GM19324 (cell line): ENCODE data around the gene MKLN1.
"Not testable (repeated sequence)": the region's sequence is repeated elsewhere in the genome, so short reads cannot be mapped to it uniquely, and the experiment has no call there.

ENCODE experiments used
- ATAC-seq: cut with Tn5 transposase; IDR thresholded peaks from one replicate; pipeline ENCODE4 v1.9.1; 2021; ENCODE audit warnings: mild to moderate bottlenecking, moderate library complexity; ENCODE audit not compliant: unreplicated experiment, low FRiP score

MKLN1 gene

DNA sequence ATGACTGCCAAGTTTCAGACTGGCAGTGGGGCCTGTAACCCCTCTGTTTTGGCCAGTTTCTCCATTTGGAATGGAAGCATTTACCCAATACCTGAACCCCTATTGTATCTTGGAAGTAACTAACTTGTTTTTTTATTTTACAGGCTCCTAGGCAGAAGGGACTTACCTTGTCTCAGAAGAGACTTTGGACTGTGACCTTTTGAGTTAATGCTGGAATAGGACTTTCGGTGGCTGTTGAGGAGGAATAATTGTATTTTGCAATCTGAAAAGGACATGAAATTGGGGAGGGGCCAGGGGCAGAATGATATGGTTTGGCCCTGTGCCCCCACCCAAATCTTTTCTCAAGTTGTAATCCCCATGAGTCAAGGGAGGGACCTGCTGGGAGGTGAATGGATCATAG is 20.0 kb upstream of the MKLN1 start:
- no peak for ATAC-seq

DNA sequence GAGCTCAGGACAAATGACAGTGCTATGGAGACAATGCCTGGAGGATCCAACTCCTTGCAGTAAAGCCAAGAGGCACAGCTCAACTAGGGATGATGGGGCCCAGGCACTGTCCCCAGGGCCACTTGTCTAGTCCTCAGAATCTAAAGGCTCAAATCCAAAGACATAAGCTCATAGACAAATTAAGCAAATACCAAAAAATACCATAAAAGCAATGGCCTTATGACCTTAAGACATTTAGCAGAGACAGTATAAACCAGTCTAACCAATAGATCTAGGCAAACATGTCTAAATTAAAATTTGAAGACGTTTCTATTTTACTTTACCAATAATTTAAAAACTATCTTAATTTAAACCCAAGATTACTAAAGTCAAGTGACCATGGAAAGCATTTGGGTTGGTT is 14.8 kb upstream of the MKLN1 start:
- no peak for ATAC-seq

DNA sequence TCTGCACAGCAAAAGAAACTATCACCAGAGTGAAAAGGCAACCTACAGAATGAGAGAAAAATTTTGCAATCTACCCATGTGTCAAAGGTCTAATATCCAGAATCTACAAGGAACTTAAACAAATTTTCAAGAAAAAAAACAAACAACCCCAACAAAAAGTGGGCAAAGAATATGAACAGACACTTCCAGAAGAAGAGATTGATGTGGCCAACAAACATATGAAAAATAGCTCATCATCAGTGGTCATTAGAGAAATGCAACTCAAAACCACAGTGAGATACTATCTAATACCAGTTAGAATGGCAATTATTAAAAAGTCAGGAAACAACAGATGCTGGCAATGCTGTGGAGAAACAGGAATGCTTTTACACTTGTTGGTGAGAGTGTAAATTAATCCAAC is 7.1 kb upstream of the MKLN1 start:
- ATAC-seq, result no peak

DNA sequence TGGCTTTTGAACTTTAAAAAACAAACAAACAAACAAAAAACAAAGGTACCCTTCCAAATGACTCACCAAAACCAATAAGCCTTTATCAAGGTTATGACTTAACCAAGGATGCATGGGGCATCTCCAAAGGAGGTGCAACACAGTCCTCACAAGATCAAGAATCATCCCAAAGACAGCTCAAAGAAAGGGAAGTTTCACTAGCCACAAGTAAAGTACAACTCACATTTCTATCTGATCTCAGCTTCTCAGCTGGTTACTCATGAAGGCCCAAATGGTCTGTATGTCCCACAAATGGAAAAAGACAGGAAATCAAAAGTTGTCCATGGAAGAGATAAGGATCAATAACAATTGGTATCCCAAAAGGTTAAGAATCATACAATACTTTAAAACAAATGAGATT is 6.0 kb upstream of the MKLN1 start:
- ATAC-seq, result no peak

DNA sequence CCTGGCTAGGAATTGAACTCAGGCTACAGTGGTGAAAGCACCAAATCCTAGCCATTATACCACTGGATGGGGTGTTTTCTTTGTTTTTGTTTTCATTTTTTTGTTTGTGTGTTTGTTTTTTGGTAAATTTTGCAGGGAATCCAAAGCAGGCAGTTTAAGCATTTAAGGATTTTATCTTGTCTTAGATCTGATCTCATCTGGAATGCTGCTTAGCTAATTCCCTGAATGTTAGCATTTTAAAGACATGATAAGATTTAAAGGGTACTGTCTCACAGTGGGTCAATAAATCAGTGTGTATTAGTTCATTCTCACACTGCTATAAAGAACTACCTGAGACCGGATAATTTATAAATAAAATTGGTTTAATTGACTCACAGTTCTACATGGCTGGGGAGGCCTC is 5.6 kb upstream of the MKLN1 start:
- ATAC-seq, result no peak

DNA sequence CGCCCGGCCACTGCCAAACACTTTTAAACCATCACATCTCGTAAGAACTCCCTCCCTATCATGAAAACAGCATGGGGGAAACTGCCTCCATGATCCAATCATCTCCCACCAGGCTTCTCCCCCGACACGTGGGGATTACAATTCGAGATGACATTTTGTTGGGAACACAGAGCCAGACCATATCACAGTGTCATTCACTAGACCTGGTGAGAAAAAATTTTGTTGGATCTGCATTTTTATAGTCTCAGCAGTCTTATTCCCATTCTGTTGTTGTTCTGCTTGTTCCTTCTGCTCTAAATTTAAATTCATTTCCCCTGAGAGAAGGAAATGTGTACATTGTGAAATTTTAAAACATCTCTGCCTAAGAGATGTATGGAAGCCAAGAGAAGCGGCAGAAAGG is 4.8 kb upstream of the MKLN1 start:
- ATAC-seq, result no peak

DNA sequence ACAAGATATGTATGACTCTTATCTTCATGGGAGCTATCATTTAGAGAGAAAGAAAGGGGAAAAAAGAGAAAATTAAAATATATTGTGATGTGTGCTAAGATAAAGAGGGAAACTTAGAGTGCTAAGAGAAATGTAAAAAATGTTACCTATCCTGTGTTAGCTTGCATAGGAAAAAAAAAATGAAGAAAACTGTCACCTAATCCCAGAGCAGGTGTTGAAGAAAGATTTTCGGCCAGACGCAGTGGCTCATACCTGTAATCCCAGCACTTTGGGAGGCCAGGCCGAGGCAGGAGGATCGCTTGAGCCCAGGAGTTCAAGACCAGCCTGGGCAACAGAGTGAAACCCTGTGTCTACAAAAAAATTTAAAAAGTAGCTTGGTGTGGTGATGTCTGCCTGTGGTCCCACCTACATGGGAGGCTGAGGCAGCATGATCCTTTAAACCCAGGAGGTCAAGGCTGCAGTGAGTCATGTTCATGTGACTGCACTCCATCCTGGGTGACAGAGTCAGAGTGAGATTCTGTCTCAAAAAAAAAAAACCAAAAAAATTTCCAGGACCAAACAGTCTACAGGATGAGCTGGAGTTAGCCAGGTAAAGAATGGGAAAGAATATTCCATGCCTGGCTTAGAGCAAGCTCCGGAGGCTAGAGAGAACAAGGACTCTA is 2.4 kb upstream of the MKLN1 start:
- ATAC-seq, result no peak

DNA sequence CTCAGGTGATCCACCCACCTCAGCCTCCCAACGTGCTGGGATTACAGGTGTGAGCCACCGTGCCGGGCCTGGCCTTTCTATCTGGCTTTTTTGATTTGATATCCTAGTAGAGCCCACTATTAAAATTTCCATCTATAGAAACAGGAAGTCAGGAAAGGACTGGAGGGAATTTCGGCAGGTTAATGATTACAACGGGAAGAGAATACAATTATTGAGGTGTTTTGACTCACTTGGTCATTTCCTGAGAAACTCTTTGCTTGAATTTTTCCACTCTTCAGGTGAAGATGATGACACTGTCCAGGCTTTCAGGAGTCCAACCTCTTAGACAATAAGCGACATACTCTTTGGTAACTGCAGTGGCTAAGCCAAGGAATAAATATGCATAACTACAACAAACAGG is 1.1 kb upstream of the MKLN1 start:
- no peak for ATAC-seq

DNA sequence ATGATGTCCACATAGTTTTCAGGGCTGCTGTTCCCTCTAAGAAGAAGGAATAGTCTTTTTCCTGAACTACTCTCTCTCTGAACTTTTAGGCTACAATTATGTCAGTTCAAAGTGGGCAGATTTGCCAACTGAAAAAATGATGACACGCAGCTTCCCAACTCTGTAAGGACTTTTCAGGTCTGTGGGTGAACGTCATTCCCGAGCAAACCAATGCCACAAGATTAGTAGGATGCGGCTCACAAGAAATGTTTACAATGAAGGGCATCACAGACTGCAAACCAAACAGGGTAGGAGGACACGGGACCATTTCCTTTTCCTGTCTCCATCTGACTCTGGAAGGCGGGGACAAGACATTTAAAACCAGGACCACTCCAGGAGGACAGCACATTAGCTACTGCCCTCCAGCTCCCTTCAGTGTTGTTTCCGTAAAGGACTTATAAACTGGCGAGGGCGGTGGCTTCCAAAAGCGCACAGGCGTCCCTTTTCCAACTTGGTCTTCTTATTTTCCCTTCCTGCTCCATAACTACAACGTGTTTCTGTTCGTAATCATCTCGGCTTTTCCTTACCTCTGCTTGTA is 539 bp upstream of the MKLN1 start:
- no peak for ATAC-seq

DNA sequence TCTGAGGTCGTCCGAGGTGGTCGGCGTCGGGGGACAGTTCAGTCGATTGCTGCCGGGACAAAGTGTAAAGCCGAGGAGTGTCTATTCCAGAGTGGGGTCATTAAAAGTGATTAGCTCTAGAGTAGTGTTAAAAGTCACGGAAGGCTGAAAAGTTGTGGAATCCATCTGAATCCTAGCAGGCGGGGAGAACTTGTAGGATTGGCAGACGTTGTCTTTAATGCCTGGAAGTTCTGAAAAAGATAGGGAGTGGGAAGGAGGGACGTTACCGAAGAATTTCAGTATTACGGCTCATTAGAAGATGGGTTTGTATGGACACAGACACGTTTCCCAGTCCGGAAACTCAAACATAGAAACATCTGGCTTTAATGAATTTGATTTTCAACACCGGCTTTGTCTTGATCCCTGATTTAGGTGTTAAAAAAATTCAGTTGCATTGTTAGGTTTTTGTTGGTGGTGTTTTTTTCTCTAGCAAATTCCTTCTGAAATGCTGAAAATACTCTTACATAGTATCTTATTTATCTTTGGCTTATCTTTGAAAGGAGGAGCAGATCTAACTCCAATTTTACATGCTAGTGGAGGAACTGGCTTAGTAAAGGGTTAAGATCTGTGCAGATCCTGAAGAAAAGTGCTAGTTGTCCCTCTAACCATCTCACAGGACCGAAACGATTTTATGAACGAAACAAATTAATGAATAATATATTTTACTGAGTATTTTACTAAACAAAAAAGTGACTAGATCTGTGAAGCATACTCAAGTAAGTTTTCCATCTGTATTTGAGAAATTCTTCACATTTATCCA is 900 bp downstream of the MKLN1 start:
- ATAC-seq, result no peak

DNA sequence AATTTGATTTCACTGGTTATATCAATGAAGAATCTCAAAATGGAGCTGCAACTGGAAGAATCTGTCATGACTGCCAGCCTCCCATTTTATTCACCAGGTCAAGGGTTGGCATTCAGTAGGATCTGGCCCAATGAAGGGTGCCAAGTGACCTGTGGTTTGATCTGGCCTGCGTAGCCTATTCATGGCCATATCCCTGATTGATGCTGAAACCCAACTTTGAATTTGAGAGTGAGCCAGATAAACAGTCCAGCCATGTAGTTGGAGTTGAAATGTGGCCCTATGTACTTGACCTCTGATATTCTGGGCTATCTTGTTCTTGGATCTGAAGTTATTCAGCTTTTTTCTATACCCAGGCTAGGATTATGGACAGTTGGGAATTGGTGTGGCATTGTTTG is 1.5 kb downstream of the MKLN1 start:
- ATAC-seq, result no peak

DNA sequence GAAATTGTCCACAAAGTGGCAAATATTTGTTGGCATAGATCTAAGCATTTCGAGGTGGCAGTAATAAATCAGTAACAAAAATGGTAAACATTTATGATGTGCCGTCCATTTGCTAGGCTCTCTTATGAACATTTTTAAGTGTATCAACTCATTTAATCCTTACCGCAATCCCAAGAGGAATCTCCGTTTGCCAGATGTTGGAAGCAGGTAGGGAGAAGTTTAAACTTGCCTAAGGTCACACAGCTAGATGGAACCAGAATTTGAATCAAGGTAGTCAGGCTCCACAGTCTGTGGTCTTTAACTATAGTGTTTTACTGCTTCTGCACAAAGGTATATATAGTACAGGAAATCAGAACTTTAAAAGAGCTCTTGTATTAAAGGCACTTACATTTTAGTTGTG is 2.6 kb downstream of the MKLN1 start:
- ATAC-seq, result no peak

DNA sequence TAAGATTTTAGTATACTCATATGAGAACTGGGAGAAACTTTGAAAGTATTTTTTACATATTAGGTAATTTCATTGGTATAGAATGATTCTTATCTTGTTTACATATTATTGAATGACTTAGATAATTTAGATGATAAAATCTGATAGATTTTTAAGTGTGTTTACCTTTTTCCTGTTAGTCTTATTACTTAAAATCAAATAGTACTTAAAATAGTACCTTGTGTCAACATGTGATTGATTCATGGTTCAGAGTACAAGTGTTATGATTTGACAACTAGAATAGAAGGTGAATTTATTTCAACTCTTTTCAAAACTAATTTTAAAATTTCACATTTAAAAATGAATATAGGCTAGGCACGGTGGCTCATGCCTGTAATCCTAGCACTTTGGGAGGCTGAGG is 4.1 kb downstream of the MKLN1 start:
- no peak for ATAC-seq

DNA sequence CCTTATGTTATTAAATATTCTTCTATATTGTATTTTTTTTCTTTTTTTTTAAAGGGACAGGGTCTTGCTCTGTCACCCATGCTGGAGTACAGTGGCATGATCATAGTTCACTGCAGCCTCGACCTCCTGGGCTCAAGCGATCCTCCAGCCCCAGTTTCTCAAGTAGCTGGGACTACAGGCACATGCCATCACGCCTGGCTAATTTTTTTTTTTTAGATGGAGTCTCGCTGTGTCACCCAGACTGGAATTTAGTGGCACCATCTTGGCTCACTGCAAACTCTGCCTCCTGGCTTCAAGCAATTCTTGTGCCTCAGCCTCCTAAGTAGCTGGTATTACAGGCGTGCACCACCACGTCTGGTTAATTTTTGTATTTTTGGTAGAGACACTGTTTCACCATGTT is 5.1 kb downstream of the MKLN1 start:
- ATAC-seq, result not testable (repeated sequence)

DNA sequence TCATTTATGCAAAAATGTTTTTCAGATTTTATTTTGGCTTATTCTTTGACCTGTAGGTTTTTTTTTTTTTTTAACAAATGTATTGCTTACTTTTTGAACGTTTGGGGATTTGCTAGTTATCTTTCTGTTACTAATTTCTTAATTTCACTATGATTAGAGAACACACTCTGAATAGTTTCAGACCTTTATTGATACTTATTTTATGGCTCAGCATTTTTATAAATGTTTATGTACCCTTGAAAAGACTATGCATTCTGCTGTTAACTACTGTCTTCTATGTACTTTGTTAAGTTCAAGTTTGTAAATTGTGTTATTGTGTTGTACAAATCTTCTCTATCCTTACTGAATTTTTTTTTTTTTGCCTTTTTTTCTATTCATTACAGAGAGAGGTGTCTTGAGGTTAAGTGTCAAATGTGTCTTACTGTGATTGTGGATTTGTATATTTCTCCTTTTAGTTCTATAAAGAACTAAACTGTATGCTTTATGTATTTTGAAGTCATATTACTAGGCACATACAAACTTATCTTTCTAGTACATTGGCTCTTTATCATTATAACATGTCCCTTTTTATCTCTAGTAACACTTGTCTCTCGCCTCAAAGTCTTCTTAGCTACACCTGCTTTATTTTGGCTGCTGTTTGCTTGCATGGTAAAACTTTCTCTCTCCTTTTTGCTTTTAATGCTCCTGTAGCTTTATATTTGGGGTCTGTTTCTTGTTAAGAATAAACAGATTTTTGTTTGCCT is 8.1 kb downstream of the MKLN1 start:
- ATAC-seq, result no peak

DNA sequence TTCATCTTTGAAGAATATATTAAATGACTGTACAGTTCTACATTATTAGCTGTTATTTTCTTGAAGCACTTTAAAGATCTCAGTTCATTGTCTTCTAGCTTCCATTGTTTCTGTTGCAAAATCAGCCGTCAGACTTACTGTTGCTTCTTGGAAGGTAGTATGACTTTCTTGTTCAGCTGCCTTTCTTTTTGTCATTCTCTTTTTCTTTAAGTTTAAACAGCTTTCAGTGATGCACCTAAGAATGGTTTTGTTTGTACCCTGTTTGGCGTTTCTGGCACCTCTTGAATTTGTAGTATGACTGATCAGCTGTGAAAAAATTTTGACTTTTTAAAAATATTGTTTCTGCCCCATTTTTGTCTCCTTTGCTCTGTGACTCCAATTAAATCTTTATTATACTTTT is 9.3 kb downstream of the MKLN1 start:
- ATAC-seq, result no peak

DNA sequence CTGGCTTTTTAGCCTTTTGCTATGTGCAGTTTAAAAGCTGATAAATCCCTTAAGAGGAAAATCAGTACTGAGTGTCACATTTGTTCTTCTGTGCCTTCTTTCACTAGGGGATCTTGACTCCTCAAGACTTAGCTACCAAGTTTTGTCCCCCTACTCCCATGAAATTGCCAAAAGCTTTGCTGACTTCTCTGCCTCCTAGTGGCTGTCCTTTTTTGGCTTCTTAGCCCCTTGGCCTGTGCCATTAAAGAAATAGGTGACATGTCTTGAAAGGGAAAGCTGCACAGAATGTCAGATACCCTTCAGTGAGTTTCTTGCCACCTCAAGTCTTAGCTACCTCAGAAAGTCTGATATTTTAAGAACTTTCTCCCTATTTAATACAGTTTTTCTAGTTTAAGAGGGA is 10.5 kb downstream of the MKLN1 start:
- no peak for ATAC-seq

DNA sequence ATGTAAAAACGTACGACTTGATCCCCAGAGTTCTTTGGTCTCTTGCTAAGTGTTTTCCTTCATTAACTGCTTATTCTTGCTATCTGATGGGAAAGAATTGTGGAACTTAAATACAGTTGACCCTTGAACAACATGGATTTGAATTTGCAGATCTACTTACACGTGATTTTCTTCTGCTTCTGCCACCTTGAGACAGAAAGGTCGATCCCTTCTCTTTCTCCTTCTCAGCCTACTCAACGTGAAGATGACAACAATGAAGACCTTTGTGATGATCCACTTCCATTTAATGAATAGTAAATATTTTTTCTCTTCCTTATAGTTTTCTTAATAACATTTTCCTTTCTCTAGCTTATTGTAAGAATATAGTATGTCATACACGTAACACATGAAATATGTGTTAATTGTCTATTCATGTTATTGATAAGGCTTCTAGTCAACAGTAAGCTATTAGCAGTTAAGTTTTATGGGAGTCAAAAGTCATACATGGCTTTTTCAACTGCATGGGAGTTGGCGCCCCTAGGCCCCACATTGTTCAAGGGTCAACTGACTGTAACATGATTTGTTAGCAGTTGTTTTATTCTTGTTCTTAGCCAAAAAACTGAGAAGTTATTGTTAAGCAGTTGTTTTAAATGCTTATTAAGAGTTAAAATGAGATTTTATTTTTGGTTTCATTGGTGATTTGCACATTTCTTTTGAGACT is 11.2 kb downstream of the MKLN1 start:
- ATAC-seq, result no peak

DNA sequence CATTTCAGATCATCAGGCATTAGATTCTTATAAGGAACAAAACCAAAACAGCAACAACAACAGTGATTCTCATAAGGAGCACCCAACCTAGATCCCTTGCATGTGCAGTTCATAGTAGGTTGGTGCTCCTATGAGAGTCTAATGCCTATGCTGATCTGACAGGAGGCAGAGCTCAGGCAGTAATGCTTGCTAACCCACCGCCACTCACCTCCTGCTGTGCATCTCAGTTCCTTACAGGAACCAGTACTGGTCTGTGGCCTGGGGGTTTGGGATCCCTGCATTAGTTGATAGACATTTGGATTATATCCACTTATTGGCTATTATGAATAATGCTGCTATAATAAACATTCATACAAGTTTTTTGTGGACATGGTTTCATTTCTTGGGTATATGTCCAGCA is 14.0 kb downstream of the MKLN1 start:
- ATAC-seq, result no peak

DNA sequence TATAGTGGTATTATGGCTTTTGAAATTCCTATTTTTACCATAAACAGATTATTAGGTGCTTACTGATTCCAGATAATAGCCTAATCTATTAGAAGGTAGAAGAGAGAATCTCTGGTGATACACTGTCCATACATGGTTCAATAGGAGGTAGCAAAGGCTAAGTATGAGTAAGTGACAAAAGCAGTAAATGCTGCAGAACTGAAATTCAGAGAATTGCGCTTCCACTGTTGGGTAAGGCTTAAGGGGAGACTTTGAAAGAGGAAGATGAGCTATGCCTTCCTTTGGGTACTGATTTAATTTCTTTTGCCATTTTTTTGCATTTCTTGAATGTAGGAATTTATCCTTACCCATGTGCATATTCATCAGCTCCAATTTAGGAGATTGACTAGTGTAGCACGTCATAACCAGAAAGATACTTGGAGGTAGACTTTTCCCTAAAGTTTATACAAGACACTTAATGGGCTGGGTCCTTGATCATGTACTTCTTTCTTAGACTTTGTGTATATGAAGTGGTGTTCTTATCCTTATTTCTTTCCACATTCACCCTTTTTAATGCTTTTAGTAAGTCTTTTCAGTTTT is 15.3 kb downstream of the MKLN1 start:
- ATAC-seq, result no peak
